ENCODE measurements around the gene PLA2G4E.

The PLA2G4E gene

DNA sequence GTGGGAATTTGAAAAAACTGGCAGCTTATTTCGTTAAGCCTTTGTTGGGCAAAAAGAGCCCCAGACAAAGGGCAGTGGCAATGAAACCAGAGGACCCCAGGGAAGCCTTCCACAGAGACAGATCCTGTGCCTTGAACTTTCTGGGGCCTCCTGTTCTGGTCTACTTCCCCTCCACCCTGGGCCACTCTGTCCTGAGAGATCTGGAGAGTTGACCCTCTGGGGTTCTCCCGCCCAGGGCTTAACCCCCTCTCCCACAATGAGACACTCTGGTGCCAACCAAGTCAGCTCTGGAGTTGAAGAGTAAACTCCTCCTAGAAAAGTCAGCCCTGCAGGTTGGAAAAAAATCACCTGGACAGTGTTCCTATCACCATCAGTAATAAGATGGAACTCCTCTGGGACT lies 69.3 kb downstream of the PLA2G4E start:
- DNase-seq, result no peak

DNA sequence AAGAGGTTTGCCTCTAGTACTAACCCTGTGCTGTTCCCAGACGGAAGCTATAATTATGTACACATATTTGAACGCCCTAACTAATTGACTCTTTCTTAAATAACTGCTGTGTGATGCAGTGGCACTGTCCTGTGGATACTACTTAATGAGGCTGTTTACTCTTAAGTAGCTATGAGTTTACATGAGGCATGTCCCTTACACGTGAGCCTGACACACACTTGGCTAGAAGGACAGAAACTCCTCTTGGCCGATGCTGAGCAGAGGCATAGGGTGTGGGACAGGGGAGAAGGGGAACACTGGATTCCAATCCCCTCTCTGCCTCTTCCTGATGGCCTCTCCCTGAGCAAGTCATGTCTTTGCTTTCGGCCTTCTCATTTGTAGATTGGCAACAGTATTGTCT lies 70.4 kb downstream of the PLA2G4E start:
- DNase-seq, result no peak

DNA sequence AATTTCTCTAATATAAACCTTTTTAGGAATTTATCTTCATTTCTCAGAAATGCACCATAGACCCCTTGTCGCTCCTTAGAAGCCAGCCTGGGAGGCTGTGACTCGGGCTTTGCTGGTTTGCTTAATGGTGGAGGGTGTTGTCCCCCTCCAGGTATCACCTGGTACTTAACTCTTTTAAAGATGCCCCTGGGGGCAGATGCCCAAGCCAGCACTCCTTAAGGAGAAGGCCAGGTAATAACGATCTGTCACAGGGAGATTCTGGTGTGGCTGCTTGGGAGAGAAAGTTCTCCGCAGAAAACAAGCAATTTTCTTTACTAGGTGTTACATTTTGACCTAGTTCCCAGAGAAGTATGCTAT lies 70.7 kb downstream of the PLA2G4E start:
- DNase-seq, result no peak

- no peak for DNase-seq
Measured at GRCh38 chr15:41949401-41950126, 71.3 kb downstream of the PLA2G4E start.

GRCh38 chr15:41948490-41948889 lies 72.4 kb downstream of the PLA2G4E start:
- no peak for DNase-seq

DNA sequence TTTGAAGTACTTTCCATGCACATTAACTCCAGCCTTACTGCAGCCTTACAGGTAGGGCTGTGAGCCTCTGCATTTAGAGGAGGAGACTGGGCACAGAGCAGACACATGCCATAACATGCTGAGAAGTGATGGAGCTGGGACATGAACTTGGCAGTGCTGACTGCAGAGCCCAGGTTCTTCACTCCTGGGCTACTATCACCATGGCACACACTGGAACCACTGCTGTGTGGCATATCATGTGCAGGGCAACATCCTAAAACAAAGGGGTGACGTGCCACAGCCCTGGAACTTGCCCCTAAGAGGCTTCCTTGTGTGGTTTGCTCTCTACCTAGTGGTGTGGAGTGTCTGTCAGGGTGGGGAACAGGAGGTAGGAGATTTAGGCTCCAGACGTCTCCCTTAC lies 73.9 kb downstream of the PLA2G4E start:
- DNase-seq, result no peak

DNA sequence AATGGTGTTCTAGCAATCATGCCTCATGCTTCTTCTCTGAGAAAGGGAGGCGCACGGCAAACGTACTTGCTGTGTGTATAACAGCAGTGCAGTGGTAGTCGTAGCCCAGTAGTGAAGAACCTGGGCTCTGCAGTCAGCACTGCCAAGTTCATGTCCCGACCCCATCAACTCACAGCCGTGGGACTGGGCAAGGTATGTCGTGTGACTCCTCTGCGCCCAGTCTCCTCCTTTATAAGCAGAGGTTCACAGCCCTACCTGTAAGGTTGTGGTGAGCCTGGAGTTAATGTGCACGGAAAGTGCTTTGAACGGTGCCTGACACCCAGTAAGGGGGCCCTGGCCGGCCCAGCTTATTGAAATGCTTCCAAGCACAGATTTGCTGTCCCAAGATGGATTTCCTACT lies 75.1 kb downstream of the PLA2G4E start:
- DNase-seq, result no peak

DNA sequence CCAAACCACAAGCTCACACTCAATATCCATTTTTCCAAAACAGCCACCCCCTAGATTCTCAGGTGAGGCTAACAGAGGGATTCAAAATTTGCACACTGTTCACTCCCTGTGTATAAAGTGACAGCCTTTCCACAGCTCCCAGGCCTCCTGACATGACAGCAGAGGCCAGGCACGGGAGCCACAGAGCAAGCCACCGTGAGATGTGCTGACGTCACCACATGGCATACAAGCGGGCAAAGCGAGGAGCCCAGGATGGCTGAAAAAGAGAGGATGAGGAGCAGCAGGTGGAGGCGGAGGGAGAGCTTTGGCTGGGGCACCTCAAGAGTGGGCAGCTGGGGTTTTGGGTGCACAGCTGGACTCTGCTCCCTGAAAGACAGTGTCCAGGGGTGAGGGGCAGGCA lies 75.6 kb downstream of the PLA2G4E start:
- DNase-seq, result no peak

GRCh38 chr15:41944313-41944940 lies 76.4 kb downstream of the PLA2G4E start:
- DNase-seq, result no peak

DNA sequence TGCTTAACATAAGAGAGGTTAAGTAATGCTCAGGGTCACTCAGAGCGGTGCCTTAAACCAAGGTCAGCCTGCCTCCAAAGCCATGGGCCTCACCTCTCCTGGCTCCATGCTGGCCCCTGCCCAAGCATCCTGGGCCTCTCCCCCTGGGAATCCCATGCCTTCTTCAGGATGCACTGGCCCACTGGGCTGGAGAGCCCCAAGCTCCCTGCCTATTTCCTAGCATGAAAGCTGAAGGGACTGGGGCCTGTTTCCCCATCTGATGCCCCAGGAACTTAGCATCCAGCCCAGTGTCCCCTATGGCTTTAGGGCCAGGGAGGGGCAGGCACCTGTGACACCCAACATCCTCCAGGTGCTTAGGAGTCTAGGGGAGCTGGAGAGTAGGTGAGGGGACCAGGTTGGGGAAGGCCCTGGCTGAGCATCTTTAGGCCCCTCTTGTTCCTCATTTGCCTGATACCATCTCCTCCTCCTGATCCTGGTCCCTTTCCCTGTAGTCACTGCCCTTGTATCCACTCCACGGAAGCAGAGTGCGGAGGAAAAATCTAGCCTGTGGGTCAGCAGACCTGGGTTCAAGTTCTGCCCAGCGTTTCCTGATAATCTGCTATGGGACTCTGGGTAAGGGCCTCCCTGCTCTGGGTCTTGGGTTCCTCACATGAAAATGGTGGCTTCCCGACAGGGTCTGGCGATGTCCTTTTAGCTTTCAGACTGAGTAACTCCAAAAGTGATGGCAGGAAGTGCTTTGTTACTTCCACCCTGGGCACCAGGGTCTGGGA lies 77.1 kb downstream of the PLA2G4E start:
- no peak for DNase-seq

- DNase-seq, result no peak
Measured at GRCh38 chr15:41942886-41943285, 78.0 kb downstream of the PLA2G4E start.

DNA sequence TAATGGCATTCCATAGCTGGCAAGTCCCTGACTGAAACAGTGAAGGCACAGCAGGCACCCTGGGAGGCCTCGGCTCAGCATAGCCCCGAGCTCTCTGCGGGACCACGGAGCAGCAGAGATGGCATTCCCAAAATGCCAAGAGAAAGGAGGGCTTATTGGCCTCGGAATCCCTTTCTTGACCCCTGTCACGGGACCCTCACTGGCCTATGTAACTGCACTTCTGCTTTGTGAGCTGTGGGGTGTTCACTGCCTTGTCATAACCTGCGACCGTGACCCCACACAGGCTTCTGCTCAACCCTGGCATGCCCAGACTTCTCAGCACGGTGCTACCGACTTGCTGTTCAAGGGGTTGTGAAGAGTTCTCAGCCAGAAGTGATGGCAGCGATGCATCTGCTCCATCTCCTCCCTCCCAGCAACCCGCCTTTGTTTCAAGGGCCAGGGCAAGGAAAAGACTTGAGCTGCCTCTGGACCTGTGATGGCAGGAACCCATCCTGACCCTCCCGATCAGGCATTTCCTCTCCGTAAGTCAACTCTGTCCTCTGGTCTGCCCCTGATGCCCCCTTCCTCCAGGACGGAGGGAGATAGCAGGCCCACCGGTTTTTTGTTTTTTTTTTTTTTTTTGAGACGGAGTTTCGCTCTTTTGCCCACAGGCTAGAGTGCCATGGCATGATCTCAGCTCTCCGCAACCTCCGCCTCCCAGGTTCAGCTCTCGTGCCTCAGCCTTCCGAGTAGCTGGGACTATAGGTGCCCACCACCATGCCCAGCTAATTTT lies 79.0 kb downstream of the PLA2G4E start:
- no peak for DNase-seq

GRCh38 chr15:41940441-41940857 lies 80.4 kb downstream of the PLA2G4E start:
- peak; percentile 84 for DNase-seq

DNA sequence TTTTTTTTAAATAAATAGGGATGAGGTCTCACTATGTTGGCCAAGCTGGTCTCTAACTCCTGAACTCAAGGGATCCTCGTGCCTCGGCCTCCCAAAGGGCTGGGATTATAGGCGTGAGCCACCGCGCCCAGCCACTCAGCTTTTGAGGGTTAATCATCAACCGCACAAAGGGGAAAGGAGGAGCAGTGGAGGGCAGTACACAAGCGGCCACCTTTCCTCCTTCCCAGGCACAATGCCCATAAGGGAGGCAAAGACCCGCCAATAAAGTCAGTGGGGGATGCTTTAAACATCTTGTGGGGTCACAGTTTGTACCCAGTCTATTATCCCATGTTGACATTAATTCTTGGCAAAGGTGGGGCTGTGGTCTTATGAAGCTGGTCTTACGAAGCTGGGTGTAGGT lies 80.9 kb downstream of the PLA2G4E start:
- DNase-seq, result no peak

- no peak for DNase-seq
Measured at GRCh38 chr15:41937568-41937923, 83.3 kb downstream of the PLA2G4E start.

GRCh38 chr15:41936649-41937567 lies 83.9 kb downstream of the PLA2G4E start:
- peak; percentile 90 for DNase-seq

GRCh38 chr15:41936155-41936554 lies 84.7 kb downstream of the PLA2G4E start:
- no peak for DNase-seq

DNA sequence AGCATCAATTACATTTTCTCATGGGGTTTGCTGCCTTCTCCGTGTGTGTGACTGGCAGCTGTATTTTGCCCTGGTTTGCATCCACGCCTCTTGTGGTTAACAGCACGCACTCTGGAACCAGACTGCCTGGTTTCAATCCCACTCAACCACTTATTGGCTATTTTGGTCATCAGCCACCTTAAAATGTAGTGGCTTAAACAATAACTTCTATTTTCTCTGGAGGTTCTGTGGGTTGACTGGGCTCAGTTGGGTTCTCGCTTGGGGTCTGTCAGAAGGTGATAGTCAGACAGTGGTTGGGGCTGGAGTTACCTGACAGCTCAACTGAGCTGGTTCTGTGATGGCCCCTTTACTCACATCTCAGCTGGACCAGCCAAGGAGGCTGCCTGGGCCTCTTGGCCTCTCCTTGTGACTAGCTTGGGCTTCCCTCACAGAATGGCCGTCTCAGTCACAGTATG lies 85.2 kb downstream of the PLA2G4E start:
- DNase-seq, result peak; percentile 80

- DNase-seq, result peak; percentile 82
Measured at GRCh38 chr15:41934843-41935242, 86.0 kb downstream of the PLA2G4E start.

DNA sequence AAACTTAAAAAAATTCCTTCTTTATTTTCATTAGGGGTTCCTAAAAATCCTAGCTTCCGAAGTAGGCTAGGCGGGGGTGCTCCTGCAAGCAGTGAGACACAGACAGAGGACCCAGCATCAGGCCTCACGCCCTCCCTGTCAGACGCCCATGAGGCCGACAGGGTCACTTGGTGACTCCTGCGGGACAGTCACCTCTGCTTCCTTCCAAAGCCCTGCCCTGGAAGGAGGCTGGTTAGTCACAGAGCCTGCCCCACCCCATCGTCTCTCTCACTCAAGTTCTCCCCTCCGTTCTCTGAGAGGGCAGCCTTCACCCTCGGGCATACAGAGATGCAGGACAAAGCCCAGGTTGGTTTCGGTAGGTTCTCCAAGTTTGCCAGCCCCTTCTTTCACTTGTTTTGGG lies 87.1 kb downstream of the PLA2G4E start:
- DNase-seq, result no peak

DNA sequence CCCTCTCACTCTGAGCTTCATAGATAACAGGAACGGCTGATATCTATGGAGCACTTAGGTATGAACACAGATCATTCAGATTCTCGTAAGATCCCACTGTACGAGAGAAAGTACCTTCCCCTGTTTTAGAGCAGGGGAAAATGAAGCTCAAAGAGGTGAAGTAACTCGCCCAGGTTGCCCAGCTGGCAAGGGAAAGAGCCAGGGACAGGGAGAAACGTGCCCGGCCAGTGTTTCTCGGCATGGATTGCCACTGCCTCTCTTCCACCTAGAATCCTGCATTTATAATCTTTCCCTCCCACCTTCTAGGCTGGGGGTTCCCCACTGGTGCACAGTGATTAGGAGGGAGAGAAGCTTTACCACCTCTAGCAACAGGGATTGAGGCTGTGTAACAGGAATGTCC lies 87.5 kb downstream of the PLA2G4E start:
- DNase-seq, result no peak
